DND-41 (cell line): ENCODE measurements around the gene TCF4.

Source experiments
- CTCF ChIP-seq: IDR thresholded peaks from 2 replicates; pipeline ENCODE4 v1.5.1; 2012; ENCODE audit warnings: borderline replicate concordance, low read length, moderate library complexity, mild to moderate bottlenecking; ENCODE audit not compliant: poor library complexity, severe bottlenecking; ENCODE audit errors: extremely low read depth
- EZH2 ChIP-seq: IDR thresholded peaks from 3 replicates; pipeline ENCODE4 v1.6.1; 2012; ENCODE audit warnings: borderline replicate concordance, low read depth, mild to moderate bottlenecking, moderate library complexity, low read length, inconsistent platforms; ENCODE audit not compliant: severe bottlenecking

- no peak for TF ChIP-seq CTCF
- no peak for TF ChIP-seq EZH2
Measured at GRCh38 chr18:55473058-55473457, 114.9 kb downstream of the TCF4 start.
